SK-N-SH treated with all-trans-retinoic acid at 6 μM for 48 hours (cell line): Measurements from ENCODE around the gene ASL.
A peak's percentile ranks its signal among the peaks of the same experiment; 100 is the strongest.

Source experiments
- ARNTL ChIP-seq: fragments of 450-650 bp; formaldehyde crosslinking; IDR thresholded peaks from 2 replicates; pipeline ENCODE4 v1.5.0; 2020; ENCODE audit warnings: low read depth, mild to moderate bottlenecking, moderate library complexity, borderline replicate concordance
- BACH2 ChIP-seq: fragments of 250-450 bp; sonication (Bioruptor Pico); IDR thresholded peaks from 2 replicates; pipeline ENCODE4 v1.9.0; 2021; ENCODE audit warnings: mild to moderate bottlenecking, borderline replicate concordance
- ESRRG ChIP-seq: fragments of 250-450 bp; sonication (Bioruptor Pico); IDR thresholded peaks from 2 replicates; pipeline ENCODE4 v1.6.1; 2021; ENCODE audit warnings: mild to moderate bottlenecking
- GLIS3 ChIP-seq: fragments of 250-450 bp; sonication (Bioruptor Pico); IDR thresholded peaks from 2 replicates; pipeline ENCODE4 v1.5.0; 2020; ENCODE audit warnings: mild to moderate bottlenecking, moderate library complexity
- ISL1 ChIP-seq: fragments of 250-450 bp; sonication (Bioruptor Pico); IDR thresholded peaks from 2 replicates; pipeline ENCODE4 v2.1.2; 2022; ENCODE audit warnings: mild to moderate bottlenecking, moderate library complexity
- PATZ1 ChIP-seq: fragments of 250-450 bp; sonication (Bioruptor Pico); IDR thresholded peaks from 2 replicates; pipeline ENCODE4 v1.8.0; 2020; ENCODE audit warnings: mild to moderate bottlenecking, moderate library complexity, borderline replicate concordance
- RARB ChIP-seq: fragments of 250-450 bp; sonication (Bioruptor Pico); IDR thresholded peaks from 2 replicates; pipeline ENCODE4 v1.8.0; 2021; ENCODE audit warnings: mild to moderate bottlenecking, moderate library complexity
- TOX ChIP-seq: fragments of 250-450 bp; sonication (Bioruptor Pico); IDR thresholded peaks from 2 replicates; pipeline ENCODE4 v1.8.0; 2021; ENCODE audit warnings: mild to moderate bottlenecking, moderate library complexity, borderline replicate concordance
- ZC3H10 ChIP-seq: fragments of 250-450 bp; sonication (Bioruptor Pico); IDR thresholded peaks from 2 replicates; pipeline ENCODE4 v1.5.1; 2021; ENCODE audit warnings: mild to moderate bottlenecking, moderate library complexity
- ZFP3 ChIP-seq: fragments of 250-450 bp; sonication (Bioruptor Pico); IDR thresholded peaks from 2 replicates; pipeline ENCODE4 v1.5.0; 2020; ENCODE audit warnings: mild to moderate bottlenecking, moderate library complexity
- ZNF8 ChIP-seq: fragments of 450-650 bp; formaldehyde crosslinking; IDR thresholded peaks from 2 replicates; pipeline ENCODE4 v1.5.0; 2020; ENCODE audit warnings: mild to moderate bottlenecking, moderate library complexity
- TF ChIP-seq, protein P1 (sequence below): fragments of 250-450 bp; sonication (Bioruptor Pico); IDR thresholded peaks from 2 replicates; pipeline ENCODE4 v1.5.0; 2020; ENCODE audit warnings: mild to moderate bottlenecking, moderate library complexity
- TF ChIP-seq, protein P2 (sequence below): fragments of 250-450 bp; sonication (Bioruptor Pico); IDR thresholded peaks from 2 replicates; pipeline ENCODE4 v1.5.1; 2020; ENCODE audit warnings: low read depth, mild to moderate bottlenecking, moderate library complexity

DNA sequence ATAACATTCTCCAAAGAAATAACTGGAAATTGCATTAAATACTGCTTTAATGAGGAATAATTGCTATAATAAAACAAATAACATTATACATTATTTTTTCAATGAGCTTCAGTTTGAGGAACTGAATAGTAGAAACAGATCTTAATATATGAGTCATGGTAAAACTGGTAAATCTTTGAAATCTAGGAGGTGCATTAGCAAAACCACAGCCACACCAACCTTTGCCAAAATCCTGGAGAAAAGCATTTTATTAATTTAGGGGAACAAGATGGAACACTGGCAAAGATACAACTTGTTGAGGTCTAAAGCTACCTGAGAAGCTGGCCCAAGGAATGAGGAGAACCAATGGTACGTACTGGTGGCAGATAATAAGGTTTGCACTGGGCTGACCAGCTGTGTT lies 5.4 kb upstream of the ASL start:
- TF ChIP-seq ZC3H10 (CRISPR knock-in tag), result peak; percentile 56; the same call in 1 of the 2 replicates
- TF ChIP-seq PATZ1 (CRISPR knock-in tag), result peak; percentile 18; the same call in 1 of the 2 replicates
- TF ChIP-seq ESRRG (CRISPR knock-in tag), result no peak
- TF ChIP-seq ZFP3 (CRISPR knock-in tag), result no peak
- no peak for TF ChIP-seq BACH2 (CRISPR knock-in tag)
- TF ChIP-seq TOX (CRISPR knock-in tag), result no peak
- TF ChIP-seq, protein P1, sequence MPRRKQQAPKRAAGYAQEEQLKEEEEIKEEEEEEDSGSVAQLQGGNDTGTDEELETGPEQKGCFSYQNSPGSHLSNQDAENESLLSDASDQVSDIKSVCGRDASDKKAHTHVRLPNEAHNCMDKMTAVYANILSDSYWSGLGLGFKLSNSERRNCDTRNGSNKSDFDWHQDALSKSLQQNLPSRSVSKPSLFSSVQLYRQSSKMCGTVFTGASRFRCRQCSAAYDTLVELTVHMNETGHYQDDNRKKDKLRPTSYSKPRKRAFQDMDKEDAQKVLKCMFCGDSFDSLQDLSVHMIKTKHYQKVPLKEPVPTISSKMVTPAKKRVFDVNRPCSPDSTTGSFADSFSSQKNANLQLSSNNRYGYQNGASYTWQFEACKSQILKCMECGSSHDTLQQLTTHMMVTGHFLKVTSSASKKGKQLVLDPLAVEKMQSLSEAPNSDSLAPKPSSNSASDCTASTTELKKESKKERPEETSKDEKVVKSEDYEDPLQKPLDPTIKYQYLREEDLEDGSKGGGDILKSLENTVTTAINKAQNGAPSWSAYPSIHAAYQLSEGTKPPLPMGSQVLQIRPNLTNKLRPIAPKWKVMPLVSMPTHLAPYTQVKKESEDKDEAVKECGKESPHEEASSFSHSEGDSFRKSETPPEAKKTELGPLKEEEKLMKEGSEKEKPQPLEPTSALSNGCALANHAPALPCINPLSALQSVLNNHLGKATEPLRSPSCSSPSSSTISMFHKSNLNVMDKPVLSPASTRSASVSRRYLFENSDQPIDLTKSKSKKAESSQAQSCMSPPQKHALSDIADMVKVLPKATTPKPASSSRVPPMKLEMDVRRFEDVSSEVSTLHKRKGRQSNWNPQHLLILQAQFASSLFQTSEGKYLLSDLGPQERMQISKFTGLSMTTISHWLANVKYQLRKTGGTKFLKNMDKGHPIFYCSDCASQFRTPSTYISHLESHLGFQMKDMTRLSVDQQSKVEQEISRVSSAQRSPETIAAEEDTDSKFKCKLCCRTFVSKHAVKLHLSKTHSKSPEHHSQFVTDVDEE (CRISPR knock-in tag), result no peak
- no peak for TF ChIP-seq ZNF8 (CRISPR knock-in tag)
- TF ChIP-seq RARB (CRISPR knock-in tag), result no peak
- peak; percentile 78 for TF ChIP-seq ISL1 (CRISPR knock-in tag)
- no peak for TF ChIP-seq GLIS3
- TF ChIP-seq, protein P2, sequence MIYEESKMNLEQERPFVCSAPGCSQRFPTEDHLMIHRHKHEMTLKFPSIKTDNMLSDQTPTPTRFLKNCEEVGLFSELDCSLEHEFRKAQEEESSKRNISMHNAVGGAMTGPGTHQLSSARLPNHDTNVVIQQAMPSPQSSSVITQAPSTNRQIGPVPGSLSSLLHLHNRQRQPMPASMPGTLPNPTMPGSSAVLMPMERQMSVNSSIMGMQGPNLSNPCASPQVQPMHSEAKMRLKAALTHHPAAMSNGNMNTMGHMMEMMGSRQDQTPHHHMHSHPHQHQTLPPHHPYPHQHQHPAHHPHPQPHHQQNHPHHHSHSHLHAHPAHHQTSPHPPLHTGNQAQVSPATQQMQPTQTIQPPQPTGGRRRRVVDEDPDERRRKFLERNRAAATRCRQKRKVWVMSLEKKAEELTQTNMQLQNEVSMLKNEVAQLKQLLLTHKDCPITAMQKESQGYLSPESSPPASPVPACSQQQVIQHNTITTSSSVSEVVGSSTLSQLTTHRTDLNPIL (CRISPR knock-in tag), result no peak
- TF ChIP-seq ARNTL (CRISPR knock-in tag), result no peak
